Natural killer cell (primary cell): ENCODE data around the gene PNPT1. TPM values are rescaled to one million over a fixed set of nuclear protein-coding genes. Genes with fewer than 3 reads are reported as not detected.

ENCODE experiments used
- ATAC-seq, 3 donors: fragments of 150-1000 bp in 2 of 3; fragments of 200-7000 bp in 1 of 3; cut with Tn5 transposase; 1 replicate in 1 of 3; 2 replicates in 2 of 3; pipeline ENCODE4 v1.10.0; 2021; ENCODE audit warnings: mild to moderate bottlenecking in 2 of 3, moderate library complexity in 2 of 3
- DNase-seq, 2 donors: peaks; one replicate each; pipeline versions ENCODE4 v3.0.0 to v3.0.0-alpha.2; 2013 to 2021; ENCODE audit warnings: mixed read lengths in 1 of 2
- H3K27ac ChIP-seq: one replicate; pipeline ENCODE4 v1.5.1; 2013; ENCODE audit warnings: mild to moderate bottlenecking, low read length
- H3K27me3 ChIP-seq: one replicate; pipeline ENCODE4 v1.6.1; 2013; ENCODE audit warnings: low read length; ENCODE audit not compliant: control insufficient read depth, insufficient read depth
- H3K36me3 ChIP-seq: one replicate; pipeline ENCODE4 v1.6.1; 2013; ENCODE audit warnings: low read length; ENCODE audit not compliant: control insufficient read depth, insufficient read depth
- H3K4me1 ChIP-seq: one replicate; pipeline ENCODE4 v1.6.1; 2013; ENCODE audit warnings: low read length; ENCODE audit not compliant: control insufficient read depth, insufficient read depth
- H3K4me3 ChIP-seq: one replicate; pipeline ENCODE4 v1.5.1; 2013; ENCODE audit warnings: low read length
- H3K9me3 ChIP-seq: one replicate; pipeline ENCODE4 v1.6.1; 2013; ENCODE audit warnings: low read length; ENCODE audit not compliant: control insufficient read depth, insufficient read depth
- H3K27ac Mint-ChIP-seq, 2 donors: one replicate each; pipeline ENCODE4 v1.8.0; 2022; ENCODE audit warnings: mild to moderate bottlenecking in 2 of 2, mixed read lengths in 2 of 2, moderate library complexity in 1 of 2
- H3K27me3 Mint-ChIP-seq, 2 donors: one replicate each; pipeline ENCODE4 v1.8.0; 2022; ENCODE audit warnings: low read depth in 2 of 2, mixed read lengths in 2 of 2
- H3K36me3 Mint-ChIP-seq: one replicate; pipeline ENCODE4 v1.8.0; 2022; ENCODE audit warnings: mixed read lengths
- H3K4me1 Mint-ChIP-seq, 2 donors: one replicate each; pipeline ENCODE4 v1.8.0; 2022; ENCODE audit warnings: mixed read lengths in 2 of 2
- H3K4me3 Mint-ChIP-seq: one replicate; pipeline ENCODE4 v1.8.0; 2022; ENCODE audit warnings: mild to moderate bottlenecking, moderate library complexity, mixed read lengths
- H3K9me3 Mint-ChIP-seq, 2 donors: one replicate each; pipeline ENCODE4 v1.8.0; 2022; ENCODE audit warnings: mixed read lengths in 2 of 2
- CTCF ChIP-seq: fragments of 200-600 bp; IDR thresholded peaks from one replicate; pipeline ENCODE4 v1.8.0; 2022; ENCODE audit warnings: antibody characterized with exemption
- WGBS: methylation state at CpG from one replicate; pipeline ENCODE4 v1.1.7; 2013; ENCODE audit warnings: missing lambda C conversion rate; ENCODE audit not compliant: insufficient coverage; 5-methylcytosine and 5-hydroxymethylcytosine counted together
- intact Hi-C: fragments of 100-400 bp; cut with micrococcal nuclease; formaldehyde crosslinking; loops from one replicate; pipeline ENCODE4 v1.14.2; 2022
- total RNA-seq, 4 donors: library from RNA; stranded (reverse); fragments of 120-200 nt in 1 of 4; gene quantifications; one replicate each; pipeline versions ENCODE4 v1.2.3 to v1.2.4, GENCODE V29; 2013 to 2022

Gene PNPT1
- total RNA-seq, 3 donors from 2014 or later (not counting 1 experiment from before 2014, with no cell fraction given) = 11.3 to 14.2 (median 12.5) TPM

- H3K4me3 ChIP-seq = no peak overlapping the region
- intact Hi-C loops = no loop called here
- ATAC-seq = no peak
- no peaks in the 10 kb centered on the region for H3K27me3 ChIP-seq
- Mint-ChIP-seq H3K9me3 (no peaks in the 10 kb centered on the region), H3K4me3 (no peak overlapping the region), H3K4me1 (no peaks in the 10 kb centered on the region), H3K27me3 (peaks cover 0 to 3% of the 10 kb centered on the region in 2 donors), H3K27ac (no peak overlapping the region), H3K36me3 (no peaks in the 10 kb centered on the region)
- whole genome bisulfite sequencing = 41% methylated on average over 1 of the region's 1 CpG
- H3K4me1 ChIP-seq = no peaks in the 10 kb centered on the region
- H3K9me3 ChIP-seq = no peaks in the 10 kb centered on the region
- no peaks in the 10 kb centered on the region for H3K36me3 ChIP-seq
- DNase-seq = no peak
- no peak for TF ChIP-seq CTCF
- H3K27ac ChIP-seq = no peak overlapping the region
Observed at GRCh38 chr2:55733335-55733734, 39.7 kb upstream of the PNPT1 start.

- Histone ChIP-seq H3K27me3 (no peaks in the 10 kb centered on the region), H3K27ac (no peak overlapping the region), H3K9me3 (no peaks in the 10 kb centered on the region), H3K4me3 (no peak overlapping the region), H3K4me1 (no peaks in the 10 kb centered on the region), H3K36me3 (no peaks in the 10 kb centered on the region)
- Mint-ChIP-seq H3K27ac (no peak overlapping the region), H3K27me3 (peaks cover 0 to 3% of the 10 kb centered on the region in 2 donors), H3K36me3 (no peaks in the 10 kb centered on the region), H3K9me3 (no peaks in the 10 kb centered on the region), H3K4me1 (no peaks in the 10 kb centered on the region), H3K4me3 (no peak overlapping the region)
- no peak for TF ChIP-seq CTCF
- intact Hi-C loops = no loop called here
- no peak for DNase-seq
- ATAC-seq = no peak
- 94% methylated on average over 4 of the region's 4 CpGs for WGBS
Observed at GRCh38 chr2:55732854-55733253, 39.2 kb upstream of the PNPT1 start.

GRCh38 chr2:55729136-55729685 is 35.6 kb upstream of the PNPT1 start:
- no peak for TF ChIP-seq CTCF
- WGBS = no CpG with 5 or more reads among the region's 1 CpG
- H3K27ac ChIP-seq = no peak overlapping the region
- intact Hi-C loops = no loop called here
- Mint-ChIP-seq H3K4me3 (no peak overlapping the region), H3K27ac (no peak overlapping the region), H3K9me3 (no peaks in the 10 kb centered on the region), H3K27me3 (peaks cover 4 to 7% of the 10 kb centered on the region in 2 donors), H3K36me3 (no peaks in the 10 kb centered on the region), H3K4me1 (no peaks in the 10 kb centered on the region)
- no peak overlapping the region for H3K4me3 ChIP-seq
- H3K27me3 ChIP-seq = no peaks in the 10 kb centered on the region
- H3K36me3 ChIP-seq = no peaks in the 10 kb centered on the region
- H3K4me1 ChIP-seq = no peaks in the 10 kb centered on the region
- no peak for ATAC-seq
- H3K9me3 ChIP-seq = no peaks in the 10 kb centered on the region
- DNase-seq = no peak

- TF ChIP-seq CTCF = no peak
- Mint-ChIP-seq H3K27me3 (peaks cover 8 to 19% of the 10 kb centered on the region in 2 donors), H3K4me3 (no peak overlapping the region), H3K36me3 (no peaks in the 10 kb centered on the region), H3K9me3 (no peaks in the 10 kb centered on the region), H3K27ac (no peak overlapping the region), H3K4me1 (no peaks in the 10 kb centered on the region)
- no peaks in the 10 kb centered on the region for H3K27me3 ChIP-seq
- H3K9me3 ChIP-seq = no peaks in the 10 kb centered on the region
- DNase-seq (no peak), ATAC-seq (no peak)
- H3K4me1 ChIP-seq = no peaks in the 10 kb centered on the region
- 97% methylated on average over 3 of the region's 5 CpGs for WGBS
- H3K4me3 ChIP-seq = no peak overlapping the region
- H3K36me3 ChIP-seq = no peaks in the 10 kb centered on the region
- no peak overlapping the region for H3K27ac ChIP-seq
- intact Hi-C loops = no loop called here
Observed at GRCh38 chr2:55721596-55722215, 28.1 kb upstream of the PNPT1 start.
